IMR-90 (cell line): ENCODE results near the gene MRPL58. TPM values are rescaled to one million over a fixed set of nuclear protein-coding genes. Genes with fewer than 3 reads are reported as not detected.

ENCODE experiments used
- ATAC-seq: fragments of 200-7000 bp; cut with Tn5 transposase; 2 replicates; pipeline ENCODE4 v1.9.1; 2020; ENCODE audit warnings: low read depth, mild to moderate bottlenecking, moderate library complexity
- BruUV-seq: library from RNA; stranded (reverse); fragments of 400-500 nt; replicated peaks from 2 replicates; lab custom pipeline; 2021; lab: Mats Ljungman, UMichigan
- CTCF ChIA-PET: fragments of 300-600 bp; formaldehyde crosslinking; extraction: SDS; loops from one replicate; lab custom pipeline; 2021; ENCODE audit warnings: antibody characterized with exemption; lab: Yijun Ruan, JAX
- POLR2A ChIA-PET: fragments of 300-600 bp; sonication (Branson Sonifier 250); formaldehyde crosslinking; loops from one replicate; lab custom pipeline; 2022; ENCODE audit warnings: antibody characterized with exemption; ENCODE audit not compliant: unreplicated experiment; lab: Charles Lee
- DNase-seq: peaks from one replicate; pipeline ENCODE4 v3.0.0; 2013
- H2AFZ ChIP-seq: replicated peaks from 2 replicates; pipeline ENCODE3; 2013; ENCODE audit warnings: low read length, mild to moderate bottlenecking; ENCODE audit not compliant: poor library complexity
- H2AK5ac ChIP-seq: 2 replicates; pipeline ENCODE4 v1.6.1; 2013; ENCODE audit warnings: low read depth, low read length, inconsistent platforms
- H2AK9ac ChIP-seq: replicated peaks from 2 replicates; pipeline ENCODE3; 2013; ENCODE audit warnings: mild to moderate bottlenecking, low read depth, low read length, moderate library complexity; ENCODE audit not compliant: poor library complexity
- H2BK120ac ChIP-seq: 2 replicates; pipeline ENCODE4 v1.6.1; 2013; ENCODE audit warnings: low read depth, low read length, inconsistent platforms
- H2BK15ac ChIP-seq: 3 replicates; pipeline ENCODE4 v1.6.1; 2013; ENCODE audit warnings: low read depth, low read length, inconsistent platforms
- H2BK20ac ChIP-seq: 2 replicates; pipeline ENCODE4 v1.6.1; 2013; ENCODE audit warnings: low read depth, mild to moderate bottlenecking, inconsistent platforms, low read length, moderate library complexity
- H2BK5ac ChIP-seq: 2 replicates; pipeline ENCODE4 v1.6.1; 2013; ENCODE audit warnings: mild to moderate bottlenecking, low read depth, low read length, inconsistent platforms; ENCODE audit not compliant: poor library complexity, severe bottlenecking
- H3K14ac ChIP-seq: replicated peaks from 2 replicates; pipeline ENCODE4 v1.6.1; 2013; ENCODE audit warnings: low read depth, low read length, inconsistent platforms
- H3K18ac ChIP-seq: 2 replicates; pipeline ENCODE4 v1.6.1; 2013; ENCODE audit warnings: low read depth, low read length, control low read depth
- H3K23ac ChIP-seq: 2 replicates; pipeline ENCODE4 v1.6.1; 2013; ENCODE audit warnings: low read depth, low read length, inconsistent platforms
- H3K27ac ChIP-seq: 2 replicates; pipeline ENCODE4 v1.5.1; 2013; ENCODE audit warnings: mild to moderate bottlenecking, control low read depth, low read length; ENCODE audit not compliant: insufficient read depth
- H3K27me3 ChIP-seq: 2 replicates; pipeline ENCODE4 v1.6.1; 2013; ENCODE audit warnings: low read length; ENCODE audit not compliant: control insufficient read depth, insufficient read depth
- H3K36me3 ChIP-seq: 2 replicates; pipeline ENCODE4 v1.6.1; 2013; ENCODE audit warnings: low read length, mixed read lengths; ENCODE audit not compliant: control insufficient read depth, insufficient read depth
- H3K4ac ChIP-seq: 2 replicates; pipeline ENCODE4 v1.6.1; 2013; ENCODE audit warnings: low read depth, low read length, inconsistent platforms
- H3K4me1 ChIP-seq: 2 replicates; pipeline ENCODE4 v1.6.1; 2013; ENCODE audit warnings: low read length, mixed read lengths; ENCODE audit not compliant: control insufficient read depth, insufficient read depth
- H3K4me2 ChIP-seq: 2 replicates; pipeline ENCODE4 v1.6.1; 2013; ENCODE audit warnings: low read depth, mild to moderate bottlenecking, control low read depth, low read length, moderate library complexity
- H3K4me3 ChIP-seq: 2 replicates; pipeline ENCODE4 v1.5.1; 2013; ENCODE audit warnings: low read depth, mild to moderate bottlenecking, control low read depth, low read length, moderate library complexity; ENCODE audit not compliant: insufficient read depth
- H3K56ac ChIP-seq: 2 replicates; pipeline ENCODE4 v1.6.1; 2013; ENCODE audit warnings: low read length, inconsistent platforms; ENCODE audit not compliant: insufficient read depth; ENCODE audit errors: extremely low read depth
- H3K79me1 ChIP-seq, 2 experiments: 2 replicates each; pipeline ENCODE4 v1.6.1; 2013; ENCODE audit warnings: low read length in 2 of 2, inconsistent platforms in 1 of 2, low read depth in 1 of 2
- H3K9ac ChIP-seq: 2 replicates; pipeline ENCODE4 v1.6.1; 2013; ENCODE audit warnings: low read depth, low read length, control low read depth
- H3K9me1 ChIP-seq: 2 replicates; pipeline ENCODE4 v1.6.1; 2013; ENCODE audit warnings: low read length, inconsistent platforms; ENCODE audit not compliant: insufficient read depth
- H3K9me3 ChIP-seq: 2 replicates; pipeline ENCODE4 v1.6.1; 2013; ENCODE audit warnings: low read length; ENCODE audit not compliant: control insufficient read depth, insufficient read depth
- H4K20me1 ChIP-seq: 2 replicates; pipeline ENCODE4 v1.6.1; 2013; ENCODE audit warnings: low read length, inconsistent platforms; ENCODE audit not compliant: insufficient read depth
- H4K5ac ChIP-seq: 2 replicates; pipeline ENCODE4 v1.6.1; 2013; ENCODE audit warnings: mild to moderate bottlenecking, low read depth, low read length, control low read depth
- H4K8ac ChIP-seq, 2 experiments: 2 replicates each; pipeline ENCODE4 v1.6.1; 2013; ENCODE audit warnings: low read depth in 2 of 2, low read length in 2 of 2, control low read depth in 1 of 2, inconsistent platforms in 1 of 2
- H4K91ac ChIP-seq: 2 replicates; pipeline ENCODE4 v1.6.1; 2013; ENCODE audit warnings: low read depth, low read length, inconsistent platforms; ENCODE audit not compliant: insufficient read depth
- BHLHE40 ChIP-seq: fragments of 150-350 bp; IDR thresholded peaks from 2 replicates; pipeline ENCODE4 v1.6.1; 2016; ENCODE audit warnings: mild to moderate bottlenecking, low read depth, low read length
- CEBPB ChIP-seq: IDR thresholded peaks from 2 replicates; pipeline ENCODE4 v1.6.1; 2012; ENCODE audit warnings: low read depth, low read length, improper control_type of control experiment
- CHD1 ChIP-seq: IDR thresholded peaks from 2 replicates; pipeline ENCODE4 v1.6.1; 2012; ENCODE audit warnings: low read depth, low read length, improper control_type of control experiment
- FOS ChIP-seq: fragments of 150-350 bp; IDR thresholded peaks from 2 replicates; pipeline ENCODE4 v1.6.1; 2016; ENCODE audit warnings: low read depth, low read length
- MAFK ChIP-seq: IDR thresholded peaks from 2 replicates; pipeline ENCODE4 v1.6.1; 2012; ENCODE audit warnings: low read depth, low read length, improper control_type of control experiment
- MAZ ChIP-seq: IDR thresholded peaks from 2 replicates; pipeline ENCODE4 v1.6.1; 2012; ENCODE audit warnings: low read depth, mild to moderate bottlenecking, low read length, improper control_type of control experiment, moderate library complexity, borderline replicate concordance
- MXI1 ChIP-seq: IDR thresholded peaks from 2 replicates; pipeline ENCODE4 v1.6.1; 2012; ENCODE audit warnings: low read depth, mild to moderate bottlenecking, low read length, moderate library complexity, borderline replicate concordance
- NFE2L2 ChIP-seq: fragments of 150-350 bp; IDR thresholded peaks from 2 replicates; pipeline ENCODE4 v1.6.1; 2016; ENCODE audit warnings: low read depth, mild to moderate bottlenecking, low read length
- POLR2A ChIP-seq: IDR thresholded peaks from 2 replicates; pipeline ENCODE4 v1.6.1; 2012; ENCODE audit warnings: mild to moderate bottlenecking, low read depth, low read length
- RAD21 ChIP-seq: IDR thresholded peaks from 2 replicates; pipeline ENCODE4 v1.6.1; 2012; ENCODE audit warnings: low read length, improper control_type of control experiment
- RCOR1 ChIP-seq: IDR thresholded peaks from 2 replicates; pipeline ENCODE4 v1.6.1; 2012; ENCODE audit warnings: mild to moderate bottlenecking, low read length, improper control_type of control experiment; ENCODE audit not compliant: insufficient replicate concordance
- RFX5 ChIP-seq: IDR thresholded peaks from 2 replicates; pipeline ENCODE4 v1.8.0; 2012; ENCODE audit warnings: low read depth, mild to moderate bottlenecking, low read length, moderate library complexity
- SMC3 ChIP-seq: fragments of 150-350 bp; IDR thresholded peaks from 2 replicates; pipeline ENCODE4 v1.6.1; 2016; ENCODE audit warnings: low read depth, mild to moderate bottlenecking, antibody characterized with exemption, low read length, moderate library complexity
- WGBS, 2 experiments: methylation state at CpG; one replicate each; pipeline versions ENCODE4 v1.1.5 to v1.1.7; 2013; ENCODE audit warnings: missing lambda C conversion rate in 2 of 2; ENCODE audit not compliant: insufficient read length in 1 of 2; ENCODE audit errors: extremely low coverage in 2 of 2; 5-methylcytosine and 5-hydroxymethylcytosine counted together
- dilution Hi-C: fragments of 300-500 bp; cut with HindIII; formaldehyde crosslinking; loops from one replicate; pipeline ENCODE4 v1.14.3; 2018; ENCODE audit warnings: low sequenced_read_pairs; ENCODE audit not compliant: unreplicated experiment
- in situ Hi-C: fragments of 300-500 bp; cut with MboI; formaldehyde crosslinking; loops from 3 replicates; pipeline ENCODE4 v1.14.3; 2019; ENCODE audit warnings: low sequenced_read_pairs, inconsistent platforms, mixed read lengths
- intact Hi-C: fragments of 100-400 bp; cut with micrococcal nuclease; formaldehyde crosslinking; loops from 2 replicates; pipeline ENCODE4 v1.10.0; 2022
- polyA plus RNA-seq, 3 experiments: library from polyadenylated mRNA; depleted of rRNA; stranded (reverse); fragments of >200 nt; gene quantifications; 2 replicates each; pipeline ENCODE4 v1.2.3, GENCODE V29; 2012; ENCODE audit warnings: low replicate concordance in 1 of 3
- total RNA-seq: library from RNA; depleted of rRNA; stranded (reverse); fragments of >200 nt; gene quantifications from 2 replicates; pipeline ENCODE4 v1.2.3, GENCODE V29; 2012
- TF ChIP-seq, protein P1 (sequence below): fragments of 150-350 bp; IDR thresholded peaks from 2 replicates; pipeline ENCODE4 v1.6.1; 2017; ENCODE audit warnings: mild to moderate bottlenecking, antibody characterized with exemption, low read length, low read depth
- TF ChIP-seq, protein P2 (sequence below): conservative IDR thresholded peaks from 2 replicates; pipeline ENCODE4 v1.5.1; 2012; ENCODE audit warnings: mild to moderate bottlenecking, low read depth, low read length, improper control_type of control experiment
- TF ChIP-seq, protein P3 (sequence below): fragments of 150-350 bp; IDR thresholded peaks from 2 replicates; pipeline ENCODE4 v1.6.1; 2016; ENCODE audit warnings: low read depth, mild to moderate bottlenecking, low read length, moderate library complexity, borderline replicate concordance

MRPL58 gene
- total and polyA plus RNA-seq, 2 of the 4 experiments (the other 2 are of a cell fraction): 42.5 to 53.0 TPM

DNA sequence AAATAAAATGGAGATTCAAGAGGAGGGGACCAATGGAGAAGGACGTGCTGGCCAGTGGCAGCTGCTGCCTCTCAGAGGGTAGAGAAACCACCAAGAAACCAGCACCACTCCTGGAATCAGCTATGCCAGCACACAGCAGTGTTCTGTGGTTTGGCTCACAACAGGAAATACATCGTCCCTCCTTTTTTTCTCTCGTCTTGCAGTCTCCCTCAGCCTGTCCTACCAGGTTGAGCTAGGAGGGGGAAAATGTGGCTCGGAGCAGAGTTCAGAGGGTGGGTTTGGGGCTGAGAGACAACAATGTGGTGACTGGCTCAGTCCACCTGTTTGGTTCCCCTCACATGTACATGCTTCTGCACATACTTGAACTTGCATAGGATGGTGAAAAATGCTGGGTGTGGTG, 55.4 kb downstream of the MRPL58 start:
- no peak overlapping the region for H3K14ac ChIP-seq
- no peaks in the 10 kb centered on the region for H4K20me1 ChIP-seq
- H2AK5ac ChIP-seq: no peak overlapping the region
- H4K91ac ChIP-seq: no peak overlapping the region
- no peak overlapping the region for H3K4ac ChIP-seq
- H3K23ac ChIP-seq: no peak overlapping the region
- BruUV-seq: no TSS peak
- intact Hi-C loops (loop anchor here (10.0 kb wide), 1 partner anchor 137 kb away; the partner anchor contains the start of gene NUP85), in situ Hi-C loops (loop anchor here (10.0 to 25.0 kb wide), 2 partner anchors 137 to 344 kb away; partner anchors contain the start of genes GRB2 and NUP85), dilution Hi-C loops (no loop called here)
- no peak overlapping the region for H4K8ac ChIP-seq
- H2BK20ac ChIP-seq: no peak overlapping the region
- TF ChIP-seq, protein P1, sequence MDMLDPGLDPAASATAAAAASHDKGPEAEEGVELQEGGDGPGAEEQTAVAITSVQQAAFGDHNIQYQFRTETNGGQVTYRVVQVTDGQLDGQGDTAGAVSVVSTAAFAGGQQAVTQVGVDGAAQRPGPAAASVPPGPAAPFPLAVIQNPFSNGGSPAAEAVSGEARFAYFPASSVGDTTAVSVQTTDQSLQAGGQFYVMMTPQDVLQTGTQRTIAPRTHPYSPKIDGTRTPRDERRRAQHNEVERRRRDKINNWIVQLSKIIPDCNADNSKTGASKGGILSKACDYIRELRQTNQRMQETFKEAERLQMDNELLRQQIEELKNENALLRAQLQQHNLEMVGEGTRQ: no peak
- TF ChIP-seq, protein P2, sequence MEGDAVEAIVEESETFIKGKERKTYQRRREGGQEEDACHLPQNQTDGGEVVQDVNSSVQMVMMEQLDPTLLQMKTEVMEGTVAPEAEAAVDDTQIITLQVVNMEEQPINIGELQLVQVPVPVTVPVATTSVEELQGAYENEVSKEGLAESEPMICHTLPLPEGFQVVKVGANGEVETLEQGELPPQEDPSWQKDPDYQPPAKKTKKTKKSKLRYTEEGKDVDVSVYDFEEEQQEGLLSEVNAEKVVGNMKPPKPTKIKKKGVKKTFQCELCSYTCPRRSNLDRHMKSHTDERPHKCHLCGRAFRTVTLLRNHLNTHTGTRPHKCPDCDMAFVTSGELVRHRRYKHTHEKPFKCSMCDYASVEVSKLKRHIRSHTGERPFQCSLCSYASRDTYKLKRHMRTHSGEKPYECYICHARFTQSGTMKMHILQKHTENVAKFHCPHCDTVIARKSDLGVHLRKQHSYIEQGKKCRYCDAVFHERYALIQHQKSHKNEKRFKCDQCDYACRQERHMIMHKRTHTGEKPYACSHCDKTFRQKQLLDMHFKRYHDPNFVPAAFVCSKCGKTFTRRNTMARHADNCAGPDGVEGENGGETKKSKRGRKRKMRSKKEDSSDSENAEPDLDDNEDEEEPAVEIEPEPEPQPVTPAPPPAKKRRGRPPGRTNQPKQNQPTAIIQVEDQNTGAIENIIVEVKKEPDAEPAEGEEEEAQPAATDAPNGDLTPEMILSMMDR: no peak
- TF ChIP-seq BHLHE40: no peak
- no peak for TF ChIP-seq MAZ
- TF ChIP-seq, protein P3, sequence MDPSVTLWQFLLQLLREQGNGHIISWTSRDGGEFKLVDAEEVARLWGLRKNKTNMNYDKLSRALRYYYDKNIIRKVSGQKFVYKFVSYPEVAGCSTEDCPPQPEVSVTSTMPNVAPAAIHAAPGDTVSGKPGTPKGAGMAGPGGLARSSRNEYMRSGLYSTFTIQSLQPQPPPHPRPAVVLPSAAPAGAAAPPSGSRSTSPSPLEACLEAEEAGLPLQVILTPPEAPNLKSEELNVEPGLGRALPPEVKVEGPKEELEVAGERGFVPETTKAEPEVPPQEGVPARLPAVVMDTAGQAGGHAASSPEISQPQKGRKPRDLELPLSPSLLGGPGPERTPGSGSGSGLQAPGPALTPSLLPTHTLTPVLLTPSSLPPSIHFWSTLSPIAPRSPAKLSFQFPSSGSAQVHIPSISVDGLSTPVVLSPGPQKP: no peak
- no peak for TF ChIP-seq POLR2A
- TF ChIP-seq FOS: no peak
- no peak for TF ChIP-seq MAFK
- no peak for TF ChIP-seq CEBPB
- TF ChIP-seq RFX5: no peak
- TF ChIP-seq CHD1: no peak
- no peak for TF ChIP-seq MXI1
- no peak for TF ChIP-seq SMC3
- TF ChIP-seq RAD21: no peak
- TF ChIP-seq NFE2L2: no peak
- TF ChIP-seq RCOR1: no peak
- no peak overlapping the region for H2AFZ ChIP-seq
- H3K36me3 ChIP-seq: peaks cover 24% of the 10 kb centered on the region; the same call in 1 of the 2 replicates
- no peak overlapping the region for H3K27ac ChIP-seq
- H2BK120ac ChIP-seq: no peak overlapping the region
- CTCF ChIA-PET: interaction anchor here (0.6 kb wide), 1 partner anchor 46 kb away, joined by 3 read pairs; no protein-coding TSS in a partner anchor
- no peak overlapping the region for H3K9ac ChIP-seq
- H3K18ac ChIP-seq: no peak overlapping the region
- no peak overlapping the region for H2BK15ac ChIP-seq
- no peak overlapping the region for H3K4me3 ChIP-seq
- H3K4me1 ChIP-seq: no peaks in the 10 kb centered on the region
- no CpG with 5 or more reads among the region's 4 CpGs for WGBS, 2 experiments
- no peaks in the 10 kb centered on the region for H3K27me3 ChIP-seq
- H3K56ac ChIP-seq: no peak overlapping the region
- POLR2A ChIA-PET: no interaction called here
- H3K9me1 ChIP-seq: 0 out of 2 replicates have a peak, but pooled peaks cover 3% of the 10 kb centered on the region
- ATAC-seq (no peak), DNase-seq (no peak)
- H3K9me3 ChIP-seq: no peaks in the 10 kb centered on the region
- no peak overlapping the region for H3K4me2 ChIP-seq
- H4K5ac ChIP-seq: no peak overlapping the region
- H3K79me1 ChIP-seq: peaks cover 3% of the 10 kb centered on the region in 2 experiments; a peak in 2 of 4 replicates
- no peak overlapping the region for H2BK5ac ChIP-seq
- no peak overlapping the region for H2AK9ac ChIP-seq
